Measurements from ENCODE around the gene MGA.

DNA sequence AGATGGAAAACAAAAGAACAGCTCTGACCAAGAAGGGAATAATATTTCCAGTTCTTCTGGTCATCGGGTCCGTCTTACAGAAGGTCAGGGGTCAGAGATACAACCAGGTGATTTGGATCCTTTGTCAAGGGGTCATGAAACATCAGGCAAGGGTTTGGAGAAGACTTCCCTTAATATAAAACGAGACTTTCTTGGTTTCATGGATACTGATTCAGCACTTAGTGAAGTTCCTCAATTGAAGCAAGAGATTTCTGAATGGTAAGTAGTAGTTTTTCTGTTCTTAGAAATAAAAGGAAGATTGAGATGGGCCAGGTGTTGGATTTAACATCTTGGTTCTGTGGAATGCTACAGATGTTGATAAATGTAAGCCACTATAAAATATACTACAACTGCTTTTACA is 9.5 kb downstream of the MGA start:
- TF ChIP-seq CTCF (conservative IDR thresholded peaks at IDR 0.05) (no peak), ZFX (IDR thresholded peaks at IDR 0.05) (no peak)

Data from C4-2B (cell line).